RWPE2 (cell line): Measurements from ENCODE around the gene GUCA2B.

Experiments
- ATAC-seq: fragments of 200-7000 bp; cut with Tn5 transposase; 3 replicates; pipeline ENCODE4 v1.9.1; 2021; ENCODE audit warnings: low read depth
- DNase-seq: peaks from one replicate; pipeline ENCODE4 v3.0.0-alpha.2; 2020; ENCODE audit warnings: low spot score
- H3K27ac ChIP-seq: fragments of 450-650 bp; 2 replicates; pipeline ENCODE4 v1.5.1; 2017; ENCODE audit warnings: mild to moderate bottlenecking; ENCODE audit not compliant: poor library complexity, severe bottlenecking
- H3K27me3 ChIP-seq: fragments of 250-450 bp; sonication (Bioruptor Pico); 2 replicates; pipeline ENCODE4 v1.5.1; 2021; ENCODE audit warnings: mild to moderate bottlenecking, moderate library complexity; ENCODE audit not compliant: insufficient read depth, poor library complexity, severe bottlenecking
- H3K36me3 ChIP-seq: fragments of 250-450 bp; sonication (Bioruptor Pico); 2 replicates; pipeline ENCODE4 v1.5.1; 2020; ENCODE audit warnings: low read depth, mild to moderate bottlenecking, moderate library complexity
- H3K4me1 ChIP-seq: fragments of 250-450 bp; sonication (Bioruptor Pico); 2 replicates; pipeline ENCODE4 v1.5.1; 2021; ENCODE audit warnings: mild to moderate bottlenecking, moderate library complexity; ENCODE audit not compliant: insufficient read depth, poor library complexity, severe bottlenecking
- H3K4me3 ChIP-seq: fragments of 250-450 bp; sonication (Bioruptor Pico); 2 replicates; pipeline ENCODE4 v1.5.1; 2021; ENCODE audit warnings: mild to moderate bottlenecking, moderate library complexity; ENCODE audit not compliant: severe bottlenecking
- H3K9me3 ChIP-seq: fragments of 250-450 bp; sonication (Bioruptor Pico); 2 replicates; pipeline ENCODE4 v1.5.1; 2021; ENCODE audit warnings: mild to moderate bottlenecking, moderate library complexity; ENCODE audit not compliant: severe bottlenecking
- TF ChIP-seq, protein P1 (sequence below): fragments of 450-650 bp; IDR thresholded peaks from one replicate; pipeline ENCODE4 v1.5.1; 2017; ENCODE audit warnings: mild to moderate bottlenecking, moderate library complexity; ENCODE audit not compliant: poor library complexity, severe bottlenecking

GUCA2B gene

DNA sequence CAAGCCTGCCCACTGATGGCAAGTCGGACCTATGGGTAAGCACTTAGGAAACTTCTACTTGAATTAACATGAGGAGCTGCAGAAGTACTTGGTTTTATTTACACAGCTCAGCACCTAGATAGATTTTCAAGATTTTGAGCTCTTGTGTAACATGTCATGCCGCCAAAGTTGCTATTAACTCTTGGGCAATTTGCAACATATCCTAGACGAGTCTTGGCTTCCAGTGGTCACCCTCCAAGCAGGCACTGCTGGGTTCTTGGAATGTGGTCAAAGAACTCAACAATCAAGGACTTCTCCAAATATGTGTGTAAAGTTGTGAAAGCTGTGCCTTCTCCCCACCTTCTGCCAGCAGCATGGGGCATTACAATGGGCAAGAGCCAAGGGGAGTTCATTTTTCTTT is 17.8 kb upstream of the GUCA2B start:
- Histone ChIP-seq H3K36me3 (no peaks in the 10 kb centered on the region), H3K27me3 (no peaks in the 10 kb centered on the region), H3K9me3 (no peaks in the 10 kb centered on the region), H3K4me1 (no peaks in the 10 kb centered on the region), H3K27ac (no peak overlapping the region), H3K4me3 (no peak overlapping the region)
- TF ChIP-seq, protein P1, sequence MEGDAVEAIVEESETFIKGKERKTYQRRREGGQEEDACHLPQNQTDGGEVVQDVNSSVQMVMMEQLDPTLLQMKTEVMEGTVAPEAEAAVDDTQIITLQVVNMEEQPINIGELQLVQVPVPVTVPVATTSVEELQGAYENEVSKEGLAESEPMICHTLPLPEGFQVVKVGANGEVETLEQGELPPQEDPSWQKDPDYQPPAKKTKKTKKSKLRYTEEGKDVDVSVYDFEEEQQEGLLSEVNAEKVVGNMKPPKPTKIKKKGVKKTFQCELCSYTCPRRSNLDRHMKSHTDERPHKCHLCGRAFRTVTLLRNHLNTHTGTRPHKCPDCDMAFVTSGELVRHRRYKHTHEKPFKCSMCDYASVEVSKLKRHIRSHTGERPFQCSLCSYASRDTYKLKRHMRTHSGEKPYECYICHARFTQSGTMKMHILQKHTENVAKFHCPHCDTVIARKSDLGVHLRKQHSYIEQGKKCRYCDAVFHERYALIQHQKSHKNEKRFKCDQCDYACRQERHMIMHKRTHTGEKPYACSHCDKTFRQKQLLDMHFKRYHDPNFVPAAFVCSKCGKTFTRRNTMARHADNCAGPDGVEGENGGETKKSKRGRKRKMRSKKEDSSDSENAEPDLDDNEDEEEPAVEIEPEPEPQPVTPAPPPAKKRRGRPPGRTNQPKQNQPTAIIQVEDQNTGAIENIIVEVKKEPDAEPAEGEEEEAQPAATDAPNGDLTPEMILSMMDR, result no peak
- no peak for DNase-seq
- no peak for ATAC-seq

DNA sequence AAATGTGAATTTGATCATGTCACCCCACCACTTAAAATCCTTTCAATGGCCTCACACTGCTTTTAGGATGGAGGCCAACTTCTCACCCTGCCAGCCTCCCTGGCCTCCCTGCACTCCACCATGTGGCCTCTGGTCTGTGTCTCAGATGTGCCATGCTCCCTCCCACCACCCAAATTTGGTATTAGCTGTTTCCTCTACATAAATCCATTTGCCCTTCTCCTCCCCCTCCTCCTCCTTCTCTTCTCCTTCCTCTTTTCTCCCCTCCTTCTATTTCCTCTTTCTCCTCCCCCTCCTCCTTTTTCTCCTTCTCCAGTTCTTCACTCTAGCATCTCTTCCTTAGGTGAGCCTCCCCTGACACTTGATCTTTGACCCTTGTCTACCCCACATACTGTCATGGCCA is 16.7 kb upstream of the GUCA2B start:
- Histone ChIP-seq H3K9me3 (no peaks in the 10 kb centered on the region), H3K4me3 (no peak overlapping the region), H3K4me1 (no peaks in the 10 kb centered on the region), H3K36me3 (no peaks in the 10 kb centered on the region), H3K27me3 (no peaks in the 10 kb centered on the region), H3K27ac (no peak overlapping the region)
- ATAC-seq (no peak), DNase-seq (no peak)
- TF ChIP-seq, protein P1, result no peak

DNA sequence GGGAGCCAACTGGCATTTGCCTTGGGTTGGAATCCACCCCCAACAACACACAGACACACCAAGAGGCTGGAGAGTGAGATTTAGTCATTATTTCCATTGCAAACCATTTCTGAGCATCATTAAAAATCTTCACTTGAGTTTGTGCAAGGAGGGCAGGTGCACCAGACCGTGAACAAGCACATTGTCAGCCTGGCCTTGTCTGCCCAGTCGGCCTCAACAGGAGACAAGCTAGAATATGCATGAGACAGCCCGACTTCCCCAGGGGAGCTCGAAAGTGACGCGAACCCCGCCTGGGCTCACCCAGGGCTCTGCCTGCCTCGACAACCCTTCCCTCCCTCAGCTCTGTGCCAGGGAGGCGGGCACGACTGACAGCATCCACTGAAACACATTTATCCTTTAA is 15.4 kb upstream of the GUCA2B start:
- no peak overlapping the region for H3K27ac ChIP-seq
- no peak overlapping the region for H3K4me3 ChIP-seq
- H3K36me3 ChIP-seq, result no peaks in the 10 kb centered on the region
- TF ChIP-seq, protein P1, result no peak
- ATAC-seq (no peak), DNase-seq (no peak)
- no peaks in the 10 kb centered on the region for H3K27me3 ChIP-seq
- no peaks in the 10 kb centered on the region for H3K4me1 ChIP-seq
- H3K9me3 ChIP-seq, result no peaks in the 10 kb centered on the region

DNA sequence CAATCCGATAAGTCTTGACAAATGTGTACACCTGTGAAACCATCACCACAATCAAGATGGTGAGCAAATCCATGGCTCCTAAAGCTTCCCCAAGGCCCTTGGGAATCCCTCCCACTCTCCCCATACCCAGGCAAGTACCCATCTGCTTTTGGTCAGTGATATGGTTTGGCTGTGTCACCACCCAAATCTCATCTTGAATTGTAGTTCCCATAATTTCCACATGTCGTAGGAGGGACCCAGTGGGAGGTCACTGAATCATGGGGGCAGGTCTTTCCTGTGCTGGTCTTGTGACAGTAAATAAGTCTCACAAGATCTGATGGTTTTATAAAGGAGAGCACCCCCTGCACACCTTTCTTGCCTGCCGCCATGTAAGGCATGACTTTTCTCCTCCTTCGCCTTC is 14.6 kb upstream of the GUCA2B start:
- ATAC-seq, result no peak
- no peaks in the 10 kb centered on the region for H3K27me3 ChIP-seq
- H3K9me3 ChIP-seq, result no peaks in the 10 kb centered on the region
- H3K4me3 ChIP-seq, result no peak overlapping the region
- H3K4me1 ChIP-seq, result peaks cover 3% of the 10 kb centered on the region
- H3K36me3 ChIP-seq, result no peaks in the 10 kb centered on the region
- TF ChIP-seq, protein P1, result no peak
- no peak for DNase-seq
- no peak overlapping the region for H3K27ac ChIP-seq

DNA sequence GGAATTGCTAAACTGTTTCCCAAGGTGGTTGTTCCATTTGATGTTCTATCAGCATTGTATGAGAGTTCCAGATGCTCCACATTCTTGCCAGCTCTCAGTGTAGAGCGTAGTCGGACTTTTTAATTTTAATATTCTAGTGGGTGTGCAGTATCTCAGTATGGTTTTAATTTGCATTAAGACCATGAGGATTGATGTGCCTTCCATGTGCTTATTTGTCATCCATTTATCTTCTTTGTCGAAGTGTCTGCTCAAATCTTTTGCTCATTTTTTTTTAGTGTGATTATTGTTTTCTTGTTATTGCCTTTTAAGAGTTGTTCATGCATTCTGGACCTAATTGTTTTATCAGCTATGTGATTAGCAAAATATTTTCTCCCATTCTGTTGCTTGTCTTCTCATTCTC is 13.8 kb upstream of the GUCA2B start:
- Histone ChIP-seq H3K9me3 (no peaks in the 10 kb centered on the region), H3K27ac (no peak overlapping the region), H3K4me3 (no peak overlapping the region), H3K4me1 (peaks cover 3% of the 10 kb centered on the region), H3K36me3 (no peaks in the 10 kb centered on the region), H3K27me3 (no peaks in the 10 kb centered on the region)
- DNase-seq (no peak), ATAC-seq (no peak)
- TF ChIP-seq, protein P1, result no peak
